HCT116 (cell line): ENCODE measurements around the gene SYT7. TPM values are rescaled to one million over a fixed set of nuclear protein-coding genes. Genes with fewer than 3 reads are reported as not detected.

Experiments used
- ATAC-seq: fragments of 200-7000 bp; cut with Tn5 transposase; 2 replicates; pipeline ENCODE4 v1.9.1; 2020; ENCODE audit warnings: mild to moderate bottlenecking, moderate library complexity
- BruUV-seq: library from RNA; stranded (reverse); fragments of 400-500 nt; replicated peaks from 2 replicates; lab custom pipeline; 2021; lab: Mats Ljungman, UMichigan
- CTCF ChIA-PET: fragments of 300-600 bp; sonication (Branson Sonifier 250); formaldehyde crosslinking; loops from one replicate; lab custom pipeline; 2021; ENCODE audit warnings: antibody characterized with exemption; lab: Charles Lee
- POLR2A ChIA-PET: fragments of 300-600, 350-600 bp; sonication (Branson Sonifier 250); formaldehyde crosslinking; loops from one replicate; lab custom pipeline; 2021; ENCODE audit warnings: antibody characterized with exemption; lab: Charles Lee
- RAD21 ChIA-PET, 2 experiments: fragments of 300-600 bp; sonication (Branson Sonifier 250); formaldehyde crosslinking; loops; one replicate each; lab custom pipeline; 2023; ENCODE audit warnings: low total read pairs in 2 of 2; ENCODE audit not compliant: uncharacterized antibody in 2 of 2, unreplicated experiment in 2 of 2, low non-redundant PET in 1 of 2; lab: Charles Lee
- DNase-seq: peaks from one replicate; pipeline ENCODE4 v3.0.0-alpha.2; 2010; ENCODE audit warnings: low read depth, low spot score
- H2AFZ ChIP-seq: fragments of 200-600 bp; shearing (Covaris generic), sonication (generic); 2 replicates; pipeline ENCODE4 v1.6.1; 2017; ENCODE audit warnings: low read depth, mixed run types, mixed read lengths, antibody characterized with exemption, low read length; ENCODE audit not compliant: poor library complexity, severe bottlenecking
- H3K27ac ChIP-seq: 2 replicates; pipeline ENCODE4 v1.5.1; 2012; ENCODE audit warnings: low read depth, low read length
- H3K27me3 ChIP-seq: fragments of 200-600 bp; sonication (generic); 2 replicates; pipeline ENCODE4 v1.6.1; 2016; ENCODE audit warnings: mixed run types, low read length, mixed read lengths; ENCODE audit not compliant: insufficient read depth
- H3K36me3 ChIP-seq, 2 experiments: fragments of 200-500 bp in 1 of 2; fragments of 200-600 bp in 1 of 2; sonication (Bioruptor generic) in 1 of 2; sonication (generic) in 1 of 2; 2 replicates each; pipeline versions ENCODE4 v1.5.1 to v1.6.1; 2014 to 2016; ENCODE audit warnings: low read length in 2 of 2, inconsistent platforms in 1 of 2, mixed read lengths in 1 of 2, mixed run types in 1 of 2; ENCODE audit not compliant: insufficient read depth in 2 of 2, control insufficient read depth in 1 of 2
- H3K4me1 ChIP-seq, 2 experiments: fragments of 200-600 bp in 1 of 2; sonication (generic) in 1 of 2; 2 replicates each; pipeline versions ENCODE4 v1.5.1 to v1.6.1; 2012 to 2017; ENCODE audit warnings: low read length in 2 of 2, inconsistent platforms in 1 of 2, mild to moderate bottlenecking in 1 of 2, mixed read lengths in 1 of 2, mixed run types in 1 of 2, moderate library complexity in 1 of 2; ENCODE audit not compliant: insufficient read depth in 2 of 2, control insufficient read depth in 1 of 2
- H3K4me2 ChIP-seq: fragments of 200-600 bp; sonication (generic); 2 replicates; pipeline ENCODE4 v1.6.1; 2017; ENCODE audit warnings: mixed run types, low read length, mixed read lengths
- H3K4me3 ChIP-seq, 2 experiments: fragments of 200-600 bp in 1 of 2; sonication (generic) in 1 of 2; replicated peaks in 1 of 2; 2 replicates each; pipeline ENCODE4 v1.5.1; 2011 to 2016; ENCODE audit warnings: low read length in 2 of 2, control low read depth in 1 of 2, low read depth in 1 of 2, mild to moderate bottlenecking in 1 of 2, mixed read lengths in 1 of 2, mixed run types in 1 of 2
- H3K79me2 ChIP-seq: fragments of 200-600 bp; sonication (generic); 2 replicates; pipeline ENCODE4 v1.6.1; 2017; ENCODE audit warnings: mild to moderate bottlenecking, mixed run types, low read length, moderate library complexity, mixed read lengths; ENCODE audit not compliant: insufficient read depth
- H3K9ac ChIP-seq: fragments of 200-600 bp; sonication (generic); 2 replicates; pipeline ENCODE4 v1.6.1; 2016; ENCODE audit warnings: low read length, mixed read lengths
- H3K9me2 ChIP-seq: fragments of 200-600 bp; sonication (generic), shearing (Covaris generic); 2 replicates; pipeline ENCODE4 v1.6.1; 2017; ENCODE audit warnings: mixed run types, mild to moderate bottlenecking, moderate library complexity; ENCODE audit not compliant: insufficient read depth
- H3K9me3 ChIP-seq, 2 experiments: fragments of 200-500 bp in 1 of 2; fragments of 200-600 bp in 1 of 2; sonication (Bioruptor generic) in 1 of 2; sonication (generic) in 1 of 2; 2 replicates each; pipeline ENCODE4 v1.6.1; 2014 to 2017; ENCODE audit warnings: low read length in 2 of 2, mixed read lengths in 2 of 2, inconsistent platforms in 1 of 2, low read depth in 1 of 2, mild to moderate bottlenecking in 1 of 2, mixed run types in 1 of 2, moderate library complexity in 1 of 2; ENCODE audit not compliant: control insufficient read depth in 1 of 2, insufficient read depth in 1 of 2
- H4K20me1 ChIP-seq: fragments of 200-600 bp; sonication (generic), shearing (Covaris generic); 2 replicates; pipeline ENCODE4 v1.6.1; 2017; ENCODE audit warnings: mixed run types, mild to moderate bottlenecking, moderate library complexity; ENCODE audit not compliant: insufficient read depth
- ATF3 ChIP-seq: IDR thresholded peaks from 2 replicates; pipeline ENCODE4 v1.6.1; 2012
- CBX3 ChIP-seq: IDR thresholded peaks from 2 replicates; pipeline ENCODE4 v1.6.1; 2012; ENCODE audit warnings: low read depth
- CEBPB ChIP-seq: IDR thresholded peaks from 2 replicates; pipeline ENCODE4 v1.6.1; 2012; ENCODE audit warnings: low read depth
- CTCF ChIP-seq, 3 experiments: fragments of 200-600 bp in 1 of 3; sonication (generic) in 1 of 3; IDR thresholded peaks in 2 of 3; conservative IDR thresholded peaks in 1 of 3; 2 replicates each; pipeline ENCODE4 v1.5.1; 2012 to 2017; ENCODE audit warnings: low read depth in 2 of 3, low read length in 2 of 3, antibody characterized with exemption in 1 of 3, borderline replicate concordance in 1 of 3, control low read depth in 1 of 3, mild to moderate bottlenecking in 1 of 3, mixed read lengths in 1 of 3, mixed run types in 1 of 3, moderate library complexity in 1 of 3; ENCODE audit not compliant: insufficient read depth in 1 of 3
- EGR1 ChIP-seq: IDR thresholded peaks from 2 replicates; pipeline ENCODE4 v1.6.1; 2012; ENCODE audit warnings: low read depth
- ELF1 ChIP-seq: IDR thresholded peaks from 2 replicates; pipeline ENCODE4 v1.6.1; 2012; ENCODE audit warnings: low read depth, borderline replicate concordance
- EZH2 ChIP-seq: fragments of 200-600 bp; sonication (generic); IDR thresholded peaks from 2 replicates; pipeline ENCODE4 v1.6.1; 2017; ENCODE audit warnings: antibody characterized with exemption, mixed run types
- FOSL1 ChIP-seq: IDR thresholded peaks from 2 replicates; pipeline ENCODE4 v1.6.1; 2012; ENCODE audit warnings: low read depth
- JUND ChIP-seq: IDR thresholded peaks from 2 replicates; pipeline ENCODE4 v1.6.1; 2012
- MAX ChIP-seq: IDR thresholded peaks from 2 replicates; pipeline ENCODE4 v1.6.1; 2012
- POLR2A ChIP-seq: IDR thresholded peaks from 2 replicates; pipeline ENCODE4 v1.7.0; 2011; ENCODE audit warnings: borderline replicate concordance; ENCODE audit not compliant: insufficient read depth, insufficient read length; ENCODE audit errors: extremely low read depth
- RAD21 ChIP-seq: IDR thresholded peaks from 2 replicates; pipeline ENCODE4 v1.6.1; 2012; ENCODE audit warnings: low read depth, mild to moderate bottlenecking
- REST ChIP-seq: IDR thresholded peaks from 2 replicates; pipeline ENCODE4 v1.6.1; 2012; ENCODE audit warnings: low read depth
- SIN3A ChIP-seq: IDR thresholded peaks from 2 replicates; pipeline ENCODE4 v1.6.1; 2012; ENCODE audit warnings: low read depth
- SRF ChIP-seq: IDR thresholded peaks from 2 replicates; pipeline ENCODE4 v1.6.1; 2012; ENCODE audit warnings: low read depth
- TCF7L2 ChIP-seq: IDR thresholded peaks from 2 replicates; pipeline ENCODE4 v1.7.0; 2011; ENCODE audit warnings: borderline replicate concordance, inconsistent platforms; ENCODE audit not compliant: insufficient read depth, insufficient read length; ENCODE audit errors: extremely low read depth
- YY1 ChIP-seq: IDR thresholded peaks from 2 replicates; pipeline ENCODE4 v1.6.1; 2011; ENCODE audit warnings: low read length, low read depth, moderate library complexity, mild to moderate bottlenecking; ENCODE audit not compliant: insufficient replicate concordance; ENCODE audit errors: extremely low read depth
- ZFX ChIP-seq: fragments of 450-650 bp; IDR thresholded peaks from 2 replicates; pipeline ENCODE4 v1.6.1; 2017
- ZNF274 ChIP-seq: fragments of 200-500 bp; sonication (Bioruptor generic); IDR thresholded peaks from 2 replicates; pipeline ENCODE4 v1.6.1; 2014; ENCODE audit warnings: mild to moderate bottlenecking, low read depth, low read length, inconsistent platforms
- intact Hi-C: fragments of 100-400 bp; cut with micrococcal nuclease; formaldehyde crosslinking; loops from 2 replicates; pipeline ENCODE4 v1.10.0; 2022
- total RNA-seq: library from RNA; stranded (reverse); gene quantifications from one replicate; pipeline ENCODE4 v1.2.1, GENCODE V29; 2021; ENCODE audit not compliant: unreplicated experiment

Gene SYT7
- total RNA-seq, 1 experiment from 2014 or later, result 27.4 TPM

- ATAC-seq (no peak), DNase-seq (no peak)
- POLR2A ChIA-PET, result no interaction called here
- Histone ChIP-seq H3K9me3 (no peaks in the 10 kb centered on the region), H3K79me2 (no peaks in the 10 kb centered on the region), H3K4me1 (no peaks in the 10 kb centered on the region; a peak in 1 of 4 replicates), H3K27ac (no peak overlapping the region), H3K4me3 (no peak overlapping the region), H3K4me2 (no peak overlapping the region), H3K27me3 (peaks cover 3% of the 10 kb centered on the region; the same call in 1 of the 2 replicates), H3K9me2 (no peaks in the 10 kb centered on the region), H4K20me1 (no peaks in the 10 kb centered on the region), H3K9ac (no peak overlapping the region), H2AFZ (no peak overlapping the region), H3K36me3 (no peaks in the 10 kb centered on the region)
- no peak for TF ChIP-seq CEBPB
- TF ChIP-seq REST, result no peak
- TF ChIP-seq EGR1, result no peak
- no peak for TF ChIP-seq ELF1
- TF ChIP-seq YY1, result no peak
- TF ChIP-seq SIN3A, result no peak
- no peak for TF ChIP-seq TCF7L2
- no peak for TF ChIP-seq CTCF (IDR thresholded peaks at IDR 0.05 in 2 of 3, conservative IDR thresholded peaks at IDR 0.05 in 1 of 3; ENCODE audit: borderline replicate concordance in 1 of 3, insufficient read depth in 1 of 3, low read depth in 2 of 3, low read length in 2 of 3)
- no peak for TF ChIP-seq EZH2
- no peak for TF ChIP-seq MAX
- no peak for TF ChIP-seq RAD21
- TF ChIP-seq SRF, result no peak
- TF ChIP-seq CBX3, result no peak
- TF ChIP-seq FOSL1, result no peak
- no peak for TF ChIP-seq ZFX
- no peak for TF ChIP-seq ATF3
- TF ChIP-seq ZNF274, result no peak
- TF ChIP-seq JUND, result no peak
- TF ChIP-seq POLR2A, result no peak
- intact Hi-C loops, result no loop called here
- CTCF ChIA-PET, result interaction anchor here (1.1 to 1.4 kb wide), 2 partner anchors 14 to 20 kb away, joined by 3 to 5 read pairs; no protein-coding TSS in a partner anchor
- RAD21 ChIA-PET, result no interaction called here
- no TSS peak for BruUV-seq
These were observed 78.4 kb downstream of the SYT7 start for GRCh38 chr11:61502522-61502921.
